ENCODE results near the gene ZWILCH. TPM values are rescaled to one million over a fixed set of nuclear protein-coding genes. Genes with fewer than 3 reads are reported as not detected.

Gene ZWILCH
- total RNA-seq, 1 experiment from 2014 or later = 39.9 TPM

DNA sequence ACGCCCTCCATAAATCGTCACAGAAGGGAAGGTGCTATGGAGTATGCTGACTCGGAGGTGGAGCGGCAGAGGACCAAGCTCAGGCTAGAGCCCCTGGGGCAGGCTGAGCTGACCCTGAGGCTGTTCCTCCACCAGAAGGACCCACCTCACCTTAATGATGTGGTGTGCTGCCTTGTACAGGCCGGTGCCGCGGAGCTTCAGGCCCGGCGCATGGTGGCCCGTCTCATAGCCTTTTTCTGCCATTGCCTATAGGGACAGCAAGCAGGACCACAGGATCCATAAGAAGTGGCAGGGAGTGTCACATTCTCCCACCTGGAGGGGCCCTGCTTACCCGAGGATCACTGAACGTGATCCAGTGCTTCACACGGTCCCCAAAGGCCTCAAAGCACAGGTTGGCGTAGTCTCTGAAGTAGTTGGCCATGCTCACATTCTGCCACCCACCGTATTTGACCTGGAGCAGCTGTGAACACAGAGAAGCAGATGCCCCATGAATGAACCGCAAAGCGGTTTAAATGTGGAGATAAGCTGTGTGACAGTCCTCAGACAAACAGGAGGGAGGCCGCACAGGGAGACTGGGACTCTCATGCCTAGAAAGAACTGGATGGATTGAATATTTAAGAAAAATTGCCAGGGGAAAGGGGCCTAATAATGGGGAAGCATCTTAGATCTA, 55.9 kb downstream of the ZWILCH start:
- BruUV-seq (replicated peaks) = no TSS peak
- in situ Hi-C loops (cut with HindIII; ENCODE audit: low pct_unique_long_range_greater_than_20kb, low sequenced_read_pairs) = no loop called here
- CTCF ChIA-PET = interaction anchor here (0.6 kb wide), 1 partner anchor 294 kb away, joined by 8 read pairs; no protein-coding TSS in a partner anchor

GRCh38 chr15:66563126-66563525, 58.0 kb downstream of the ZWILCH start:
- in situ Hi-C loops (cut with HindIII; ENCODE audit: low pct_unique_long_range_greater_than_20kb, low sequenced_read_pairs) (no loop called here), intact Hi-C loops (cut with micrococcal nuclease; ENCODE audit: unreplicated experiment) (no loop called here)
- no peaks in the 10 kb centered on the region for H3K9me3 ChIP-seq (ENCODE audit: control insufficient read depth, insufficient read depth, low read depth, low read length)
- no TSS peak for BruUV-seq (replicated peaks)
- H3K36me3 ChIP-seq (ENCODE audit: control insufficient read depth, insufficient read depth, low read length) = no peaks in the 10 kb centered on the region
- POLR2A ChIA-PET = interaction anchor here (0.7 kb wide), 1 partner anchor 9 kb away, joined by 3 read pairs; no protein-coding TSS in a partner anchor
- no peak overlapping the region for H3K27ac ChIP-seq (ENCODE audit: low read length)
- H3K27me3 ChIP-seq (ENCODE audit: control insufficient read depth, insufficient read depth, low read length) = no peaks in the 10 kb centered on the region
- ATAC-seq (no peak), DNase-seq (ENCODE audit: low read depth, low spot score) (no peak)
- peaks cover 7% of the 10 kb centered on the region; the same call in 1 of the 2 replicates for H3K4me1 ChIP-seq (ENCODE audit: control insufficient read depth, insufficient read depth, low read length)
- CTCF ChIA-PET = no interaction called here
- TF ChIP-seq, protein P1, sequence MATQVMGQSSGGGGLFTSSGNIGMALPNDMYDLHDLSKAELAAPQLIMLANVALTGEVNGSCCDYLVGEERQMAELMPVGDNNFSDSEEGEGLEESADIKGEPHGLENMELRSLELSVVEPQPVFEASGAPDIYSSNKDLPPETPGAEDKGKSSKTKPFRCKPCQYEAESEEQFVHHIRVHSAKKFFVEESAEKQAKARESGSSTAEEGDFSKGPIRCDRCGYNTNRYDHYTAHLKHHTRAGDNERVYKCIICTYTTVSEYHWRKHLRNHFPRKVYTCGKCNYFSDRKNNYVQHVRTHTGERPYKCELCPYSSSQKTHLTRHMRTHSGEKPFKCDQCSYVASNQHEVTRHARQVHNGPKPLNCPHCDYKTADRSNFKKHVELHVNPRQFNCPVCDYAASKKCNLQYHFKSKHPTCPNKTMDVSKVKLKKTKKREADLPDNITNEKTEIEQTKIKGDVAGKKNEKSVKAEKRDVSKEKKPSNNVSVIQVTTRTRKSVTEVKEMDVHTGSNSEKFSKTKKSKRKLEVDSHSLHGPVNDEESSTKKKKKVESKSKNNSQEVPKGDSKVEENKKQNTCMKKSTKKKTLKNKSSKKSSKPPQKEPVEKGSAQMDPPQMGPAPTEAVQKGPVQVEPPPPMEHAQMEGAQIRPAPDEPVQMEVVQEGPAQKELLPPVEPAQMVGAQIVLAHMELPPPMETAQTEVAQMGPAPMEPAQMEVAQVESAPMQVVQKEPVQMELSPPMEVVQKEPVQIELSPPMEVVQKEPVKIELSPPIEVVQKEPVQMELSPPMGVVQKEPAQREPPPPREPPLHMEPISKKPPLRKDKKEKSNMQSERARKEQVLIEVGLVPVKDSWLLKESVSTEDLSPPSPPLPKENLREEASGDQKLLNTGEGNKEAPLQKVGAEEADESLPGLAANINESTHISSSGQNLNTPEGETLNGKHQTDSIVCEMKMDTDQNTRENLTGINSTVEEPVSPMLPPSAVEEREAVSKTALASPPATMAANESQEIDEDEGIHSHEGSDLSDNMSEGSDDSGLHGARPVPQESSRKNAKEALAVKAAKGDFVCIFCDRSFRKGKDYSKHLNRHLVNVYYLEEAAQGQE (IDR thresholded peaks at IDR 0.05; ENCODE audit: insufficient read depth in 1 of 2, low read depth in 2 of 2, low read length in 1 of 2) = no peak
- no peak for TF ChIP-seq POLR2AphosphoS5 (IDR thresholded peaks at IDR 0.05; ENCODE audit: low read depth, low read length)
- TF ChIP-seq TCF7L2 (IDR thresholded peaks at IDR 0.05; ENCODE audit: low read depth, low read length) = no peak
- no peak for TF ChIP-seq SIN3A (IDR thresholded peaks at IDR 0.05; ENCODE audit: borderline replicate concordance, insufficient read depth, low read depth, low read length)
- TF ChIP-seq, protein P2, sequence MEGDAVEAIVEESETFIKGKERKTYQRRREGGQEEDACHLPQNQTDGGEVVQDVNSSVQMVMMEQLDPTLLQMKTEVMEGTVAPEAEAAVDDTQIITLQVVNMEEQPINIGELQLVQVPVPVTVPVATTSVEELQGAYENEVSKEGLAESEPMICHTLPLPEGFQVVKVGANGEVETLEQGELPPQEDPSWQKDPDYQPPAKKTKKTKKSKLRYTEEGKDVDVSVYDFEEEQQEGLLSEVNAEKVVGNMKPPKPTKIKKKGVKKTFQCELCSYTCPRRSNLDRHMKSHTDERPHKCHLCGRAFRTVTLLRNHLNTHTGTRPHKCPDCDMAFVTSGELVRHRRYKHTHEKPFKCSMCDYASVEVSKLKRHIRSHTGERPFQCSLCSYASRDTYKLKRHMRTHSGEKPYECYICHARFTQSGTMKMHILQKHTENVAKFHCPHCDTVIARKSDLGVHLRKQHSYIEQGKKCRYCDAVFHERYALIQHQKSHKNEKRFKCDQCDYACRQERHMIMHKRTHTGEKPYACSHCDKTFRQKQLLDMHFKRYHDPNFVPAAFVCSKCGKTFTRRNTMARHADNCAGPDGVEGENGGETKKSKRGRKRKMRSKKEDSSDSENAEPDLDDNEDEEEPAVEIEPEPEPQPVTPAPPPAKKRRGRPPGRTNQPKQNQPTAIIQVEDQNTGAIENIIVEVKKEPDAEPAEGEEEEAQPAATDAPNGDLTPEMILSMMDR (IDR thresholded peaks at IDR 0.05) = no peak
- no peak overlapping the region for H3K4me3 ChIP-seq (ENCODE audit: low read depth in 2 of 2, low read length in 2 of 2)

More for the DNA sequence above, 55.9 kb downstream of the ZWILCH start:
- ATAC-seq (no peak), DNase-seq (ENCODE audit: low read depth, low spot score) (no peak)
- Histone ChIP-seq H3K4me3 (ENCODE audit: low read depth in 2 of 2, low read length in 2 of 2) (no peak overlapping the region), H3K9me3 (ENCODE audit: control insufficient read depth, insufficient read depth, low read depth, low read length) (no peaks in the 10 kb centered on the region), H3K27me3 (ENCODE audit: control insufficient read depth, insufficient read depth, low read length) (no peaks in the 10 kb centered on the region), H3K4me1 (ENCODE audit: control insufficient read depth, insufficient read depth, low read length) (0 out of 2 replicates have a peak, but pooled peaks cover 4% of the 10 kb centered on the region), H3K36me3 (ENCODE audit: control insufficient read depth, insufficient read depth, low read length) (no peaks in the 10 kb centered on the region), H3K27ac (ENCODE audit: low read length) (no peak overlapping the region)
- POLR2A ChIA-PET = interaction anchor here (0.6 kb wide), 1 partner anchor 141 kb away, joined by 6 read pairs; the partner anchor contains the start of gene SMAD6
- intact Hi-C loops (cut with micrococcal nuclease; ENCODE audit: unreplicated experiment) = no loop called here
- TF ChIP-seq, protein P1 (IDR thresholded peaks at IDR 0.05; ENCODE audit: insufficient read depth in 1 of 2, low read depth in 2 of 2, low read length in 1 of 2) = no peak
- TF ChIP-seq, protein P2 (IDR thresholded peaks at IDR 0.05) = no peak
- TF ChIP-seq SIN3A (IDR thresholded peaks at IDR 0.05; ENCODE audit: borderline replicate concordance, insufficient read depth, low read depth, low read length) (no peak), TCF7L2 (IDR thresholded peaks at IDR 0.05; ENCODE audit: low read depth, low read length) (no peak), POLR2AphosphoS5 (IDR thresholded peaks at IDR 0.05; ENCODE audit: low read depth, low read length) (no peak)
